Activated CD4-positive, alpha-beta T cell treated with anti-CD3 and anti-CD28 coated beads, Interleukin-10, Interleukin-2, amounts not matched to agents 100 ng/mL and 50 ng/mL, durations not matched to agents 16 hours and 8 hours (primary cell): ENCODE results near the gene NCK2.

Experiments used
- DNase-seq: peaks from one replicate; pipeline ENCODE4 v3.0.0-alpha.2; 2020

The NCK2 gene

GRCh38 chr2:105877945-105878344, 133.2 kb downstream of the NCK2 start:
- no peak for DNase-seq

- DNase-seq, result no peak
Measured at GRCh38 chr2:105879106-105879802, 134.5 kb downstream of the NCK2 start.

- no peak for DNase-seq
Measured at GRCh38 chr2:105879803-105880300, 135.1 kb downstream of the NCK2 start.

GRCh38 chr2:105880637-105881036, 135.9 kb downstream of the NCK2 start:
- DNase-seq, result no peak

GRCh38 chr2:105881286-105882136, 136.8 kb downstream of the NCK2 start:
- no peak for DNase-seq

- no peak for DNase-seq
Measured at GRCh38 chr2:105882341-105882740, 137.6 kb downstream of the NCK2 start.

- no peak for DNase-seq
Measured at GRCh38 chr2:105882920-105883435, 138.3 kb downstream of the NCK2 start.

GRCh38 chr2:105883911-105884694, 139.4 kb downstream of the NCK2 start:
- no peak for DNase-seq

GRCh38 chr2:105885456-105885855, 140.7 kb downstream of the NCK2 start:
- DNase-seq, result no peak

GRCh38 chr2:105886029-105886454, 141.3 kb downstream of the NCK2 start:
- DNase-seq, result no peak

- DNase-seq, result no peak
Measured at GRCh38 chr2:105886687-105887086, 142.0 kb downstream of the NCK2 start.

- no peak for DNase-seq
Measured at GRCh38 chr2:105887256-105887655, 142.5 kb downstream of the NCK2 start.

GRCh38 chr2:105888625-105889024, 143.9 kb downstream of the NCK2 start:
- peak; percentile 55 for DNase-seq

GRCh38 chr2:105889046-105889445, 144.3 kb downstream of the NCK2 start:
- DNase-seq, result no peak

- DNase-seq, result no peak
Measured at GRCh38 chr2:105890111-105890510, 145.4 kb downstream of the NCK2 start.

- DNase-seq, result no peak
Measured at GRCh38 chr2:105890856-105891255, 146.1 kb downstream of the NCK2 start.

GRCh38 chr2:105893011-105893995, 148.6 kb downstream of the NCK2 start:
- DNase-seq, result no peak

- no peak for DNase-seq
Measured at GRCh38 chr2:105894327-105894944, 149.7 kb downstream of the NCK2 start.

GRCh38 chr2:105895990-105896764, 151.5 kb downstream of the NCK2 start:
- no peak for DNase-seq

- no peak for DNase-seq
Measured at GRCh38 chr2:105896765-105897163, 152.1 kb downstream of the NCK2 start.
